Panc1 (cell line): ENCODE measurements around the gene RIMBP2.

ENCODE experiments used
- CTCF ChIP-seq: fragments of 450-650 bp; IDR thresholded peaks from 2 replicates; pipeline ENCODE4 v1.5.1; 2017; ENCODE audit warnings: mild to moderate bottlenecking
- REST ChIP-seq, 2 experiments: IDR thresholded peaks; 2 replicates each; pipeline ENCODE4 v1.6.1; 2011 to 2012; ENCODE audit warnings: low read depth in 2 of 2, control low read depth in 1 of 2, low read length in 1 of 2, mild to moderate bottlenecking in 1 of 2, moderate library complexity in 1 of 2; ENCODE audit not compliant: insufficient read depth in 1 of 2
- SIN3A ChIP-seq: IDR thresholded peaks from 2 replicates; pipeline ENCODE4 v1.6.1; 2012; ENCODE audit warnings: low read depth, mild to moderate bottlenecking, low read length, moderate library complexity, borderline replicate concordance; ENCODE audit not compliant: insufficient read depth

GRCh38 chr12:130487636-130488357 lies 228.3 kb downstream of the RIMBP2 start:
- TF ChIP-seq CTCF (no peak), SIN3A (no peak), REST (IDR thresholded peaks at IDR 0.05; ENCODE audit: insufficient read depth in 1 of 2, low read depth in 2 of 2, low read length in 1 of 2) (no peak)
